Fibroblast of pulmonary artery (primary cell): ENCODE results near the gene SLC4A3.

ENCODE experiments used
- DNase-seq: peaks from one replicate; pipeline ENCODE4 v3.0.0-alpha.2; 2010; ENCODE audit warnings: low read depth
- H3K4me3 ChIP-seq: replicated peaks from 2 replicates; pipeline ENCODE4 v1.5.1; 2011; ENCODE audit warnings: low read depth, mild to moderate bottlenecking, control low read depth, low read length, moderate library complexity
- TF ChIP-seq, protein P1 (sequence below): IDR thresholded peaks from 2 replicates; pipeline ENCODE4 v1.5.1; 2011; ENCODE audit warnings: mild to moderate bottlenecking, control low read depth, low read length, inconsistent platforms; ENCODE audit errors: missing control alignments

SLC4A3 gene

DNA sequence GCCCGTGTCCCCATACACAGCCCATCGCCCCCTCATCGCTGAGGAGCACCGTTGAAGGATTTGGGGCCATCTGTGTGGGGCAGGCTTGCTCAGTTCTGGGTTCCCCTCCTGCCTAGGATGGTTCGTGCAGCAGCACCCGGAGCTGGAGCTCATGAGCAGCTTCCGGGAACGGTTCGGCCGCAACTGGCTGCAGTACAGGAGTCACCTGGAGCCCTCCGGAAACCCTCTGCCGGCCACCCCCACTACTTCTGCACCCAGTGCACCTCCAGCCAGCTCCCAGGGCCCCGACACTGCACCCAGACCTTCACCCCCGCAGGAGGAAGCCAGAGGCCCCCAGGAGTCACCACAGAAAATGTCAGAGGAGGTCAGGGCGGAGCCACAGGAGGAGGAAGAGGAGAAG lies 19.5 kb upstream of the SLC4A3 start:
- no peak overlapping the region for H3K4me3 ChIP-seq
- no peak for DNase-seq
- TF ChIP-seq, protein P1, sequence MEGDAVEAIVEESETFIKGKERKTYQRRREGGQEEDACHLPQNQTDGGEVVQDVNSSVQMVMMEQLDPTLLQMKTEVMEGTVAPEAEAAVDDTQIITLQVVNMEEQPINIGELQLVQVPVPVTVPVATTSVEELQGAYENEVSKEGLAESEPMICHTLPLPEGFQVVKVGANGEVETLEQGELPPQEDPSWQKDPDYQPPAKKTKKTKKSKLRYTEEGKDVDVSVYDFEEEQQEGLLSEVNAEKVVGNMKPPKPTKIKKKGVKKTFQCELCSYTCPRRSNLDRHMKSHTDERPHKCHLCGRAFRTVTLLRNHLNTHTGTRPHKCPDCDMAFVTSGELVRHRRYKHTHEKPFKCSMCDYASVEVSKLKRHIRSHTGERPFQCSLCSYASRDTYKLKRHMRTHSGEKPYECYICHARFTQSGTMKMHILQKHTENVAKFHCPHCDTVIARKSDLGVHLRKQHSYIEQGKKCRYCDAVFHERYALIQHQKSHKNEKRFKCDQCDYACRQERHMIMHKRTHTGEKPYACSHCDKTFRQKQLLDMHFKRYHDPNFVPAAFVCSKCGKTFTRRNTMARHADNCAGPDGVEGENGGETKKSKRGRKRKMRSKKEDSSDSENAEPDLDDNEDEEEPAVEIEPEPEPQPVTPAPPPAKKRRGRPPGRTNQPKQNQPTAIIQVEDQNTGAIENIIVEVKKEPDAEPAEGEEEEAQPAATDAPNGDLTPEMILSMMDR: no peak

DNA sequence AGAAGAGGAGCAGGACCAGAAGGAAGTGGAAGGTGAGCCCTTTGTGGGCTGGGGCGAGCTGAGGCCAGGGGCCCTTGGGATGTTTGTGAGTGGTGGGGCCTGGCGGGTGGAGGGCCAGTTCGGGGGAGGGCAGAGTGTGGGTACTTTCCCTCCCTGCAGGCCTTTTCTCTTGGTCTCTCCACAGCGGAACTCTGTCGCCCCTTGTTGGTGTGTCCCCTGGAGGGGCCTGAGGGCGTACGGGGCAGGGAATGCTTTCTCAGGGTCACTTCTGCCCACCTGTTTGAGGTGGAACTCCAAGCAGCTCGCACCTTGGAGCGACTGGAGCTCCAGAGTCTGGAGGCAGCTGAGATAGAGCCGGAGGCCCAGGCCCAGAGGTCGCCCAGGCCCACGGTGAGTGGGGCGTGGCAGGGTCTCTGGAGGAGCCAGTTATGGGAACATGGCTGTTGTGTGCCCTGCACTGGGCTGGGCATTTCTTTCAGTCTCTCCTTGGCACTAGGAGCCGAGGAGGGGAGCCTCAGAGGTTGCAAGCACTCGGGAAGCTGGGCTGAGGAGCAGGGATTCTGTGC lies 18.9 kb upstream of the SLC4A3 start:
- no peak for DNase-seq
- H3K4me3 ChIP-seq: no peak overlapping the region
- TF ChIP-seq, protein P1: no peak

GRCh38 chr2:219609149-219609750 lies 18.2 kb upstream of the SLC4A3 start:
- DNase-seq: no peak
- no peak overlapping the region for H3K4me3 ChIP-seq
- TF ChIP-seq, protein P1: no peak

GRCh38 chr2:219611306-219611705 lies 16.1 kb upstream of the SLC4A3 start:
- DNase-seq: no peak
- no peak overlapping the region for H3K4me3 ChIP-seq
- TF ChIP-seq, protein P1: no peak

DNA sequence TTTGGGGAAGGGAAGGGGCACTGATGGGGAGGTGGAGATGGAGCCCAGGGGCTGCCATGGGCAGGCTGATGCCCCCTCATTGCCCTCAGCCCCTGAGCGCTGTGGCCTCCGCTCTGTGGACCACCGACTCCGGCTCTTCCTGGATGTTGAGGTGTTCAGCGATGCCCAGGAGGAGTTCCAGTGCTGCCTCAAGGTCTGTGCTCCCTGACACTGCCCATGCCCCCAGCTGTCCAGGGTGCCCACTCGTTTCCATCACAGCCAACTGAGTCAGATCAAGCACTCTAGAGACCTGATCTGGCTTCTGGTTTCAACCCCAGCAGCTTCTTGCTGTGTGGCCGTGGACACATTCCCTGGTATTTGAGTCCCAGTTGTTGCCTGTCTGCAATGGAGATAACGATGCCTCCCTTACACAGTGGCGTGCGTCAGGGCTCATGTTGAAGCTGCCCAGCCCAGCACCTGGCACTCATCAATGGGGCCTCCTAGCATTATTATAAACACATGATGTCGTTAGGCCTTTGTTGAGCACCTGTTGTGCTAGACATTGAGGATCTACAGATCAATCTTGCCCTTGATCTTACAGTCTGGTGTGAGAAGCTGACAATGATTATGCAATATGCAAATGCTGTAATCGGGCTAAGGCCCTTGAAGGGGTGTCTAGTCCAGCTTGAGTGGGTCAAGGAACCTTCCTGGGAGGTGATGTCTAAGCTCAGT lies 15.4 kb upstream of the SLC4A3 start:
- H3K4me3 ChIP-seq: no peak overlapping the region
- TF ChIP-seq, protein P1: no peak
- no peak for DNase-seq

GRCh38 chr2:219612577-219613286 lies 14.7 kb upstream of the SLC4A3 start:
- no peak for DNase-seq
- TF ChIP-seq, protein P1: no peak
- H3K4me3 ChIP-seq: no peak overlapping the region
